A673 (cell line): ENCODE data around the gene PLLP. TPM values are rescaled to one million over a fixed set of nuclear protein-coding genes. Genes with fewer than 3 reads are reported as not detected.
A peak's percentile ranks its signal among the peaks of the same experiment; 100 is the strongest.

Experiments used
- BruUV-seq: library from RNA; stranded (reverse); fragments of 400-500 nt; replicated peaks from 2 replicates; lab custom pipeline; 2021; lab: Mats Ljungman, UMichigan
- CTCF ChIA-PET: fragments of 300-600 bp; sonication (Branson Sonifier 250); formaldehyde crosslinking; loops from one replicate; lab custom pipeline; 2022; ENCODE audit warnings: antibody characterized with exemption; lab: Charles Lee
- POLR2A ChIA-PET: fragments of 300-600 bp; sonication (Branson Sonifier 250); formaldehyde crosslinking; loops from one replicate; lab custom pipeline; 2022; ENCODE audit warnings: antibody characterized with exemption; ENCODE audit not compliant: low non-redundant PET; lab: Charles Lee
- DNase-seq: peaks from one replicate; pipeline ENCODE4 v3.0.0-alpha.2; 2015; ENCODE audit warnings: low spot score
- H3K27ac ChIP-seq: fragments of 200-600 bp; sonication (generic); 2 replicates; pipeline ENCODE4 v1.5.1; 2016; ENCODE audit warnings: mixed run types, low read depth, mild to moderate bottlenecking, mixed read lengths, antibody characterized with exemption, low read length; ENCODE audit not compliant: poor library complexity, severe bottlenecking
- H3K27me3 ChIP-seq: fragments of 200-600 bp; sonication (generic); replicated peaks from 2 replicates; pipeline ENCODE4 v1.6.1; 2017; ENCODE audit warnings: mixed run types, low read depth, mild to moderate bottlenecking, mixed read lengths, antibody characterized with exemption, low read length; ENCODE audit not compliant: insufficient read depth, poor library complexity
- H3K36me3 ChIP-seq: fragments of 200-600 bp; sonication (generic); 2 replicates; pipeline ENCODE4 v1.6.1; 2016; ENCODE audit warnings: mixed run types, mild to moderate bottlenecking, mixed read lengths, antibody characterized with exemption, low read length; ENCODE audit not compliant: insufficient read depth, poor library complexity, severe bottlenecking
- H3K4me1 ChIP-seq: fragments of 200-600 bp; sonication (generic); 2 replicates; pipeline ENCODE4 v1.6.1; 2017; ENCODE audit warnings: mixed run types, mild to moderate bottlenecking, mixed read lengths, antibody characterized with exemption, low read length; ENCODE audit not compliant: insufficient read depth, poor library complexity, severe bottlenecking
- H3K4me3 ChIP-seq: fragments of 200-600 bp; sonication (generic); 2 replicates; pipeline ENCODE4 v1.5.1; 2016; ENCODE audit warnings: low read depth, mixed run types, mild to moderate bottlenecking, mixed read lengths, low read length; ENCODE audit not compliant: poor library complexity, severe bottlenecking
- H3K9me3 ChIP-seq: fragments of 200-600 bp; sonication (generic); 2 replicates; pipeline ENCODE4 v1.6.1; 2016; ENCODE audit warnings: mixed run types, low read depth, mild to moderate bottlenecking, mixed read lengths, antibody characterized with exemption, low read length; ENCODE audit not compliant: poor library complexity, severe bottlenecking
- CTCF ChIP-seq: fragments of 300-800, 200-600 bp; sonication (generic); conservative IDR thresholded peaks from 2 replicates; pipeline ENCODE4 v1.5.1; 2017; ENCODE audit warnings: low read depth, mild to moderate bottlenecking, antibody characterized with exemption, low read length, moderate library complexity, mixed read lengths
- EZH2 ChIP-seq: fragments of 200-600 bp; sonication (generic); IDR thresholded peaks from 2 replicates; pipeline ENCODE4 v1.6.1; 2017; ENCODE audit warnings: borderline replicate concordance, low read depth, mild to moderate bottlenecking, mixed read lengths, antibody characterized with exemption, low read length; ENCODE audit not compliant: poor library complexity, severe bottlenecking
- intact Hi-C: fragments of 100-400 bp; cut with micrococcal nuclease; formaldehyde crosslinking; loops from one replicate; pipeline ENCODE4 v1.10.0; 2022; ENCODE audit not compliant: unreplicated experiment
- total RNA-seq: library from RNA; stranded (reverse); gene quantifications from 2 replicates; pipeline ENCODE4 v1.2.3, GENCODE V29; 2021

The PLLP gene
- total RNA-seq, 1 experiment from 2014 or later: 1.1 TPM

GRCh38 chr16:57244463-57244766 is 40.1 kb downstream of the PLLP start:
- intact Hi-C loops: no loop called here
- ChIA-PET POLR2A (no interaction called here), CTCF (no interaction called here)
- Histone ChIP-seq H3K9me3 (no peaks in the 10 kb centered on the region), H3K36me3 (peaks cover 12% of the 10 kb centered on the region), H3K27me3 (no peaks in the 10 kb centered on the region), H3K4me1 (peaks cover 6% of the 10 kb centered on the region), H3K4me3 (peak overlapping the region; percentile 72), H3K27ac (peak overlapping the region; percentile 40)
- TF ChIP-seq EZH2: no peak
- no peak for TF ChIP-seq CTCF
- DNase-seq: peak; percentile 9
- TSS peak; percentile 87 for BruUV-seq

GRCh38 chr16:57242650-57243049 is 41.8 kb downstream of the PLLP start:
- ChIA-PET CTCF (no interaction called here), POLR2A (no interaction called here)
- no TSS peak for BruUV-seq
- no peak overlapping the region for H3K27ac ChIP-seq
- intact Hi-C loops: no loop called here
- no peak for TF ChIP-seq CTCF
- TF ChIP-seq EZH2: no peak
- DNase-seq: no peak
- no peaks in the 10 kb centered on the region for H3K27me3 ChIP-seq
- peaks cover 6% of the 10 kb centered on the region for H3K4me1 ChIP-seq
- H3K4me3 ChIP-seq: no peak overlapping the region
- peaks cover 25% of the 10 kb centered on the region for H3K36me3 ChIP-seq
- no peaks in the 10 kb centered on the region for H3K9me3 ChIP-seq

- H3K36me3 ChIP-seq: peaks cover 22% of the 10 kb centered on the region
- POLR2A ChIA-PET: no interaction called here
- intact Hi-C loops: no loop called here
- H3K27me3 ChIP-seq: no peaks in the 10 kb centered on the region
- H3K9me3 ChIP-seq: no peaks in the 10 kb centered on the region
- no peak for DNase-seq
- no TSS peak for BruUV-seq
- no peak overlapping the region for H3K4me3 ChIP-seq
- H3K27ac ChIP-seq: no peak overlapping the region
- CTCF ChIA-PET: no interaction called here
- H3K4me1 ChIP-seq: peaks cover 8% of the 10 kb centered on the region
- TF ChIP-seq EZH2 (no peak), CTCF (no peak)
These were observed 43.6 kb downstream of the PLLP start for GRCh38 chr16:57240851-57241250.
